BLaER1 treated with 17β-estradiol and CSF1 and Interleukin-3, amounts not matched to agents 10 nM and 100 nM (cell line): ENCODE results near the gene IRS1.

Source experiments
- H3K27ac ChIP-seq, 11 experiments: shearing (Covaris generic); formaldehyde crosslinking; 2 replicates each; pipeline ENCODE4 v1.8.1; 2022
- H3K27me3 ChIP-seq, 11 experiments: shearing (Covaris generic); formaldehyde crosslinking; 2 replicates each; pipeline ENCODE4 v1.8.1; 2022
- H3K36me3 ChIP-seq, 11 experiments: shearing (Covaris generic); formaldehyde crosslinking; 2 replicates each; pipeline ENCODE4 v1.8.1; 2022
- H3K4me1 ChIP-seq, 10 experiments: shearing (Covaris generic); formaldehyde crosslinking; 2 replicates each; pipeline ENCODE4 v1.8.1; 2022
- H3K4me2 ChIP-seq, 11 experiments: shearing (Covaris generic); formaldehyde crosslinking; 2 replicates each; pipeline ENCODE4 v1.8.1; 2022
- H3K4me3 ChIP-seq, 10 experiments: shearing (Covaris generic); formaldehyde crosslinking; 2 replicates each; pipeline ENCODE4 v1.8.1; 2022
- H3K9ac ChIP-seq, 11 experiments: shearing (Covaris generic); formaldehyde crosslinking; 2 replicates each; pipeline ENCODE4 v1.8.1; 2022
- H3K9me3 ChIP-seq, 11 experiments: shearing (Covaris generic); formaldehyde crosslinking; replicated peaks in 1 of 11; 2 replicates each; pipeline ENCODE4 v1.8.1; 2022
- H4K20me1 ChIP-seq, 11 experiments: shearing (Covaris generic); formaldehyde crosslinking; 2 replicates each; pipeline ENCODE4 v1.8.1; 2022
- Cebpa-rat ChIP-seq, 11 experiments: shearing (Covaris generic); IDR thresholded peaks; 2 replicates each; pipeline ENCODE4 v1.8.1; 2022

IRS1 gene

GRCh38 chr2:226832061-226832460, 32.4 kb upstream of the IRS1 start:
- Histone ChIP-seq H3K36me3 (no peaks in the 10 kb centered on the region), H3K9me3 (peaks cover 0 to 12% (median 7%) of the 10 kb centered on the region in 11 experiments; a peak in 12 of 22 replicates), H3K4me3 (no peak overlapping the region), H3K4me1 (peaks cover 10 to 28% (median 20%) of the 10 kb centered on the region in 10 experiments), H3K4me2 (no peak overlapping the region), H3K27ac (no peak overlapping the region), H4K20me1 (no peaks in the 10 kb centered on the region; a peak in 1 of 22 replicates), H3K27me3 (no peaks in the 10 kb centered on the region), H3K9ac (no peak overlapping the region)
- no peak for TF ChIP-seq Cebpa-rat (IDR thresholded peaks at IDR 0.05)

- H3K36me3 ChIP-seq = no peaks in the 10 kb centered on the region
- peaks cover 5 to 22% (median 15%) of the 10 kb centered on the region in 10 experiments; a peak in 17 of 20 replicates for H3K4me1 ChIP-seq
- TF ChIP-seq Cebpa-rat (IDR thresholded peaks at IDR 0.05) = no peak
- no peak overlapping the region for H3K4me3 ChIP-seq
- peaks cover 0 to 12% (median 7%) of the 10 kb centered on the region in 11 experiments; a peak in 12 of 22 replicates for H3K9me3 ChIP-seq
- no peaks in the 10 kb centered on the region; a peak in 1 of 22 replicates for H4K20me1 ChIP-seq
- no peaks in the 10 kb centered on the region for H3K27me3 ChIP-seq
- no peak overlapping the region for H3K4me2 ChIP-seq
- H3K27ac ChIP-seq = no peak overlapping the region
- H3K9ac ChIP-seq = no peak overlapping the region
These were observed 31.6 kb upstream of the IRS1 start for GRCh38 chr2:226831266-226831665.

- no peaks in the 10 kb centered on the region; a peak in 1 of 22 replicates for H4K20me1 ChIP-seq
- peak overlapping the region in 2 of 11 experiments; percentile 4 to 6; a peak in 1 of 22 replicates for H3K4me2 ChIP-seq
- no peak overlapping the region for H3K9ac ChIP-seq
- no peaks in the 10 kb centered on the region for H3K36me3 ChIP-seq
- H3K9me3 ChIP-seq = peaks cover 0 to 5% (median under 1%) of the 10 kb centered on the region in 11 experiments; a peak in 6 of 22 replicates
- no peaks in the 10 kb centered on the region for H3K27me3 ChIP-seq
- no peak for TF ChIP-seq Cebpa-rat (IDR thresholded peaks at IDR 0.05)
- H3K4me3 ChIP-seq = no peak overlapping the region
- peaks cover 4 to 15% (median 10%) of the 10 kb centered on the region in 10 experiments; a peak in 18 of 20 replicates for H3K4me1 ChIP-seq
- H3K27ac ChIP-seq = no peak overlapping the region
These were observed 30.4 kb upstream of the IRS1 start for GRCh38 chr2:226829721-226830631.

GRCh38 chr2:226828191-226828590, 28.6 kb upstream of the IRS1 start:
- peaks cover 0 to 9% (median 7%) of the 10 kb centered on the region in 10 experiments; a peak in 10 of 20 replicates for H3K4me1 ChIP-seq
- H3K27ac ChIP-seq = no peak overlapping the region
- no peak overlapping the region for H3K4me3 ChIP-seq
- no peak overlapping the region for H3K4me2 ChIP-seq
- no peaks in the 10 kb centered on the region; a peak in 1 of 22 replicates for H4K20me1 ChIP-seq
- H3K9me3 ChIP-seq = no peaks in the 10 kb centered on the region
- H3K9ac ChIP-seq = no peak overlapping the region
- TF ChIP-seq Cebpa-rat (IDR thresholded peaks at IDR 0.05) = no peak
- no peaks in the 10 kb centered on the region for H3K36me3 ChIP-seq
- H3K27me3 ChIP-seq = no peaks in the 10 kb centered on the region

- H3K4me3 ChIP-seq = no peak overlapping the region
- H4K20me1 ChIP-seq = no peaks in the 10 kb centered on the region
- H3K27me3 ChIP-seq = no peaks in the 10 kb centered on the region
These were observed 25.4 kb upstream of the IRS1 start for GRCh38 chr2:226825056-226825455.

GRCh38 chr2:226818930-226819329, 19.3 kb upstream of the IRS1 start:
- Histone ChIP-seq H3K27ac (no peak overlapping the region), H3K9me3 (no peaks in the 10 kb centered on the region), H3K4me2 (no peak overlapping the region), H4K20me1 (no peaks in the 10 kb centered on the region; a peak in 1 of 22 replicates), H3K9ac (no peak overlapping the region), H3K36me3 (no peaks in the 10 kb centered on the region), H3K27me3 (no peaks in the 10 kb centered on the region), H3K4me1 (no peaks in the 10 kb centered on the region), H3K4me3 (no peak overlapping the region)
- no peak for TF ChIP-seq Cebpa-rat (IDR thresholded peaks at IDR 0.05)

More at GRCh38 chr2:226825056-226825455, 25.4 kb upstream of the IRS1 start:
- H3K4me1 ChIP-seq = peaks cover 0 to 9% (median 5%) of the 10 kb centered on the region in 10 experiments; a peak in 10 of 20 replicates
- TF ChIP-seq Cebpa-rat (IDR thresholded peaks at IDR 0.05) = no peak
- no peaks in the 10 kb centered on the region for H3K9me3 ChIP-seq
- H3K27ac ChIP-seq = no peak overlapping the region
- H3K36me3 ChIP-seq = no peaks in the 10 kb centered on the region
- no peak overlapping the region for H3K9ac ChIP-seq
- H3K4me2 ChIP-seq = peak overlapping the region in 2 of 11 experiments; percentile 9 to 23; a peak in 3 of 22 replicates

- no peak for TF ChIP-seq Cebpa-rat (IDR thresholded peaks at IDR 0.05)
- H3K9ac ChIP-seq = no peak overlapping the region
- no peaks in the 10 kb centered on the region for H3K36me3 ChIP-seq
- no peaks in the 10 kb centered on the region for H3K4me1 ChIP-seq
- no peak overlapping the region for H3K4me2 ChIP-seq
- H3K27me3 ChIP-seq = no peaks in the 10 kb centered on the region
- H3K4me3 ChIP-seq = no peak overlapping the region
- no peaks in the 10 kb centered on the region for H3K9me3 ChIP-seq
- H3K27ac ChIP-seq = no peak overlapping the region
- H4K20me1 ChIP-seq = no peaks in the 10 kb centered on the region; a peak in 1 of 22 replicates
These were observed 13.6 kb upstream of the IRS1 start for GRCh38 chr2:226813148-226813701.

GRCh38 chr2:226803410-226803809, 3.8 kb upstream of the IRS1 start:
- H3K4me3 ChIP-seq = no peak overlapping the region
- H3K4me1 ChIP-seq = peaks cover 16 to 27% (median 20%) of the 10 kb centered on the region in 10 experiments
- no peak overlapping the region for H3K9ac ChIP-seq
- no peak for TF ChIP-seq Cebpa-rat (IDR thresholded peaks at IDR 0.05)
- no peaks in the 10 kb centered on the region for H3K9me3 ChIP-seq
- H4K20me1 ChIP-seq = no peaks in the 10 kb centered on the region; a peak in 1 of 22 replicates
- no peak overlapping the region for H3K27ac ChIP-seq
- H3K27me3 ChIP-seq = peaks cover 0 to 27% (median 0%) of the 10 kb centered on the region in 11 experiments; a peak in 7 of 22 replicates
- H3K36me3 ChIP-seq = no peaks in the 10 kb centered on the region
- no peak overlapping the region for H3K4me2 ChIP-seq

GRCh38 chr2:226802573-226802972, 3.0 kb upstream of the IRS1 start:
- Histone ChIP-seq H3K4me3 (no peak overlapping the region), H4K20me1 (peaks cover 0 to 8% (median 6%) of the 10 kb centered on the region in 11 experiments; a peak in 9 of 22 replicates), H3K4me2 (peak overlapping the region in 1 of 11 experiments; percentile 99; a peak in 1 of 22 replicates), H3K4me1 (peaks cover 16 to 35% (median 28%) of the 10 kb centered on the region in 10 experiments), H3K9ac (no peak overlapping the region), H3K36me3 (no peaks in the 10 kb centered on the region), H3K27ac (no peak overlapping the region), H3K9me3 (no peaks in the 10 kb centered on the region), H3K27me3 (peaks cover 0 to 35% (median 0%) of the 10 kb centered on the region in 11 experiments; a peak in 7 of 22 replicates)
- peak in 2 of 11 experiments; percentile 12 to 15; a peak in 1 of 22 replicates for TF ChIP-seq Cebpa-rat (IDR thresholded peaks at IDR 0.05)
